ENCODE measurements around the gene ZNF543.
"Not testable (repeated sequence)": the region's sequence is repeated elsewhere in the genome, so short reads cannot be mapped to it uniquely, and the experiment has no call there.

ZNF543 gene

DNA sequence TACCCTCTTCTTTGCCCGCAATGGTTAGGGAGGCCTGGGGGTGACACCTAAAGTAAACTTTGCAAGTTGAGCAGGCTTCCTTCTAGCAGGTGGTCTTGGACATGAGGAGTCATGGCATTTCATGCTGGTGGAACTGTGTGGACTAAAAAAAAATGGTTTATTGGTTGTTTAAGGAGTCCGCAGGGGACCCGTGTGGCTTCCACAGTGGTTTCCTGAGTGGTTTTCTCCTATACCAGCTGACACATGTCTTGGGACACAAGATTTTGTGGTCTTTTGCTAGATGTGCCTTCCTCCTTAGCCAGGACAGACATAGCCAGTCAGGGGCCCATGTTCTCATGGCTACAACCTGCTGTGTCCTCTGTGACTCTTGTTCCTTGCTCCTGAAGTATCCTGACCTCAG lies 1.5 kb downstream of the ZNF543 start:
- DNase-seq, result no peak

- no peak for DNase-seq
These were observed 4.7 kb downstream of the ZNF543 start for GRCh38 chr19:57324992-57325391.

DNA sequence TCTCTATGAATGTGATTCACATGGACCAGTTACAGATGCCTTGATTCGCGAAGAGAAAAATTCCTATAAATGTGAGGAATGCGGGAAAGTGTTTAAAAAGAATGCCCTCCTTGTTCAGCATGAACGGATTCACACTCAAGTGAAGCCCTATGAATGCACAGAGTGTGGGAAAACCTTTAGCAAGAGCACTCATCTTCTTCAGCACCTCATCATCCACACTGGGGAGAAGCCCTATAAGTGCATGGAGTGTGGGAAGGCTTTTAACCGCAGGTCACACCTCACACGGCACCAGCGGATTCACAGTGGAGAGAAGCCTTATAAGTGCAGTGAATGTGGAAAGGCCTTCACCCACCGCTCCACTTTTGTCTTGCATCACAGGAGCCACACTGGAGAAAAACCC lies 7.7 kb downstream of the ZNF543 start:
- DNase-seq, result no peak

DNA sequence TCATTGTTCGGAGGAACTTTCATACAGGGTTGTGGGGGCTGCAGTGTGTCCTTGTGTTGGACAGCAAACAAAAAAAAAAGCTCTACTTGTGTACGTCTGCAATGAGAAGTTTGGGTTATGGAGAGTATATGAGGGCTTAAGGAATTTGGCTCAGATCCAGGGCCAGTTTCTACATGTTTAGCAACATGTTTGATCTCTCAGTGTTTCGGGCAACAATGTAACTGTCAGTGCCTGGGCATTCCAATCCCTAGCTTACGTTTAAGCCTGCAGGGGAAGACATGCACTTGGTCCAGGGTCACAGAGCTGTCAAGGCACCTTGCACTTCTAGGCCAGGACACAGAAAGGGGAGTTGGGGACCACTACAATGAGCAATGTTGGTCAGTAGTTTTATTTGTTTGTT lies 13.9 kb downstream of the ZNF543 start:
- DNase-seq, result no peak

GRCh38 chr19:57338877-57339276 lies 18.6 kb downstream of the ZNF543 start:
- peak; percentile 49 for DNase-seq

DNA sequence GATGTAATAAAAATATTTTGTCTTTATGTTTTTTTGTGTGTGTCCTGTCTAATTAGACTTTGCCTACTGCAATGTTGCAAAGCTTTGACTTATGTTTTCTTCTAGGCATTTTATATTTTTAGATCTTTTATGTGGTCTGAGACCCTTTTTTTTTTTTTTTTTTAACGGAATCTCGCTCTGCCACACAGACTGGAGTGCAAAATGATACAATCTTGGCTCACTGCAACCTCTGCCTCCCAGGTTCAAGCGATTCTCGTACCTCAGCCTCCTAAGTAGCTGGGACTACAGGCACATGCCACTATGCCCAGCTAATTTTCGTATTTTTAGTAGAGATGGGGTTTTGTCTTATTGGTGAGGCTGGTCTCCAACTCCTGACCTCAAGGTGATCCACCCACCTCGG lies 22.3 kb downstream of the ZNF543 start:
- DNase-seq, result no peak

DNA sequence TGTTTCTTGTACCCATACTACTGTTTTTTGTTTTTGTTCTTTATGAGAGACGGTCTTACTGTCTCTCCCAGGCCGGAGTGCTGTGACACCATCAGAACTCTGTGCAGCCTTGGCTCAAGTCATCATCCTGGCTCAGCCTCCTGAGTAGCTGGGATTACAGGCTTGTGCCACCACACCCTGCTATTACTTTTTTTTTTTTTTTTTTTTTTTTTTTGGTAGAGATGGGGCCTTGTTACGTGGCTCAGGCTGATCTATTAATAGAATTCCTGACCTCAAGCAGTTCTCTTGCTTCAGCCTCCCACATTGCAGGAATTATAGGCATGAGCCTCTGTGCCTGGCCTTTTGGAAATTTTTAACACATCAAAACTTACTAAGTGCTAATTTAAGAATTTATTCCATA lies 27.9 kb downstream of the ZNF543 start:
- peak; percentile 26 for DNase-seq

DNA sequence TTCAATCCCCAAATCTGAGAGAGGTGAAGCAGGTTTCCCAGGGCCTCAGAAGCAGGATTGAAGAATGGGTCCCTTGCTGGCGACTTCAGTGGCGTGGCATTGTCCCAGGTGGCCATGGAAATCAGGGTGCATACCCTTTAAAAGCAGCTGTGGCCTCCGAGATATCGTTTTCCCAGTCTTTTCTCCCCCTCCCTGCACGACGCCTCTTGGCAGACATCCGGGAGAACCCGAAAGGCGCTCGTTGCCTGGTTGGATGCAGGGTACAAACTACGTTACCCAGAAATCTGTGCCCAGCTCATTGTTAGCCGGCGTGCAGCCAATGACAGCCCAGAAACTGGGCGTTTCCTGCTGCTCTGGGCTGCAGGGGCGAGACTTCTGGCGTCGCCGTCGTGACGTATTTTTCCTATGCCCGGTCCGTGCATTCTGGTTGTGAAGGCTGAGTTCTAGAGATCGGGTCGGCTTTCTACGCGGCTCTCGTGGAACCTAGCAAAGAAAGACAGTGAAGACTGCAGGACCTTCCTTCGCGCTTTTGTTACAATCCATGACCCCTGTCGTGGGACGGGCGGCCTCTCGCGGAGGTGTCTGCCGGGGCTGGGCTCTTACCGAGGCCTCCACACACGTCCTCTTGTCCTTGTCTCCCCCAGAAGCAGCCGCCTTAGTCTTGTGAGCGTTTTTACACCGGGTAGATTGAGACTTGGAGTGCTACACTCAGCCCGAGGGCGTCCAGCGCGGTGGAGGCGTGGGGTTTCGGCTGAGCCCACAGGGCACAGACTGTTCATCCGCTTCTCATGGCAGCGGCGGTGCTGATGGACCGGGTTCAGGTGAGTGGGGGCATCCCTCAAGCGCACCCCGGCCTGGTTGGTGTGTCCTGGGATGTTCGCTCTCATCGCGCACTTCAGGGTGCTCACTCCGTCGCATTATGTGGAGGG lies 30.9 kb downstream of the ZNF543 start, which contains the start of gene ZNF304:
Gene ZNF304, plus strand, starts transcription at position 395 of the 929 bp plus-strand sequence. Its CDS starts 394 bp downstream, at position 789.
- peak; percentile 98 for DNase-seq

- DNase-seq, result peak; percentile 22
These were observed 31.6 kb downstream of the ZNF543 start for GRCh38 chr19:57351867-57352266.

- no peak for DNase-seq
These were observed 35.6 kb downstream of the ZNF543 start for GRCh38 chr19:57355916-57356315.

DNA sequence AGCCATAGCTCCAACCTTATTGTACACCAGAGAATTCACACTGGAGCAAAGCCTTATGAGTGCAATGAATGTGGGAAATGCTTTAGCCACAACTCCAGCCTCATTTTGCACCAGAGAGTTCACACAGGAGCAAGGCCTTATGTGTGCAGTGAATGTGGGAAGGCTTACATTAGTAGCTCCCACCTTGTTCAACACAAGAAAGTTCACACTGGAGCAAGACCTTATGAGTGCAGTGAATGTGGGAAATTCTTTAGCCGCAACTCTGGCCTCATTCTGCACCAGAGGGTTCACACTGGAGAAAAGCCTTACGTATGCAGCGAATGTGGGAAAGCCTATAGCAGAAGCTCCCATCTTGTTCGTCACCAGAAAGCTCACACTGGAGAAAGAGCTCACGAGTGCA lies 37.1 kb downstream of the ZNF543 start:
- DNase-seq, result no peak

DNA sequence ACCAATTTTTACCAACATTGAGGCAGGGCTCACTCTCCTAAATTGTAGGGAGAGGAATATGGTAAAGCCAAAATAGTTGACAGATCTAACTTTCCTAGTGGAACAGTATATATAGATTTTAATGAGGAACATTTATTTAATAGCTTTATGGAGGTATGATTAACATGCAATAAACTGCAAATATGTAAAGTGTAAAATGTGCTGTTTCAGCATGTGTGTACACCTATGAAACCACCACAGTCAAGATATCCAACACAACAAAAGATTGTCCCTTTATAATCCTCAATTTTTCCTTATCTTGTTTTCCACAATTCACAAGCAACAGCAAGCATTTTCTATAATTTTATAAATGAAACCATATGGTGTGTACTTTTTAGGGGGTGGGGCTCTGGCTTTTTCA lies 39.0 kb downstream of the ZNF543 start:
- no peak for DNase-seq

DNA sequence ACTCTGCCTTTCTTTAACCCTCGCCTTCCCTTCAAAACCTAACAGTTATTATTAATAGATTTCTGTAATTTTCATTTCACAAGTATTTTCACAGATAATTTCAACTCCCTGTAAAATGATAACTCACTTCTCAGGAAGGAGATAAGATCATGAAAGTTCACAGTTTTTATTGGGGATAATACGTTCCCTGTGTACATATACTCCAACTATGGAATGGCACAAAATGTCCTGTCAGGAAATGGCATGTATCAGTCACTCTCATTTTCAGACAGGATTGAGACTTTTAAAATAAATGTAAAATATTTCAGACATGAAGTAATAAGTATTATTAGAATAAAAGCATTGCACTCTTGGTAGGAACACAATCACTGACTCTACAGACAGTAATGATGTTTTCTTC lies 42.1 kb downstream of the ZNF543 start:
- no peak for DNase-seq

DNA sequence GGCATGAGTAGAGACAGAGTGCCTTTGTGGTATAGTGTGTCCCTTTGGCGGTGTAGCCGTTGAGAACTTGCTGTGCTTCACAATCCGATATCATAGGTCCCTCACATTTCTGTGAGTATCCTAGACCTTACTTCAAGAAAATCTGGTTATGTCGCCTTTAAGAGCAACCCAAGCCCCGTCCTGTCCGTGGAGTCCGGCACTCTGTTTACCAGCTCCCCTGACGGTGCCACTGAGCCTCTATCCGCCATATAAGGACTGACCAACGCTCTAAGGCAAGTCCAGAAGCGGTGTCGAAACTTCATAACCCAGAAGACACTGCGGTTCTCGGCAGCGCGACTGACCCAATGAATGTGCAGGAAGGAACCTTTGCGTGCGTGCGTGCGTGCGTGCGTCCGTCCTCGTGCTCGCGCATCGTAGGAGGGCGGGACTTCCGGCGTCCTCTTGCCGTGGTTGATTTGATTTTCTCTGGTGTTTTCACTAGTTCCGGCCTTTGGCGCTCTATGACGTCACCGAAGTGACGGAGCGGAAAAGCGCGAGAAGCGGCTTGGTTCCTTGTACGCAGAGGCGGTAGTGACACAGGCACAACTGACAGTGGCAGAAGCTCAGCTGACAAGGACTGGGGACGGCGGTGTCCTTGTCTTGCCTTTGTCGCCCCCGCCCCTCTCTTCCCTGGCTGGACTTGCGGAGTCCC lies 42.9 kb downstream of the ZNF543 start, which contains the start of the genes TRAPPC2B and ZNF547:
Gene TRAPPC2B, plus strand, starts transcription at position 555 of the 691 bp plus-strand sequence. CDS start 1,283 bp downstream, outside the sequence.
Gene ZNF547, plus strand, starts transcription at position 555 of the 691 bp plus-strand sequence. CDS start 5,005 bp downstream, outside the sequence.
- DNase-seq, result peak; percentile 100

GRCh38 chr19:57363688-57364181 lies 43.5 kb downstream of the ZNF543 start:
- DNase-seq, result no peak

DNA sequence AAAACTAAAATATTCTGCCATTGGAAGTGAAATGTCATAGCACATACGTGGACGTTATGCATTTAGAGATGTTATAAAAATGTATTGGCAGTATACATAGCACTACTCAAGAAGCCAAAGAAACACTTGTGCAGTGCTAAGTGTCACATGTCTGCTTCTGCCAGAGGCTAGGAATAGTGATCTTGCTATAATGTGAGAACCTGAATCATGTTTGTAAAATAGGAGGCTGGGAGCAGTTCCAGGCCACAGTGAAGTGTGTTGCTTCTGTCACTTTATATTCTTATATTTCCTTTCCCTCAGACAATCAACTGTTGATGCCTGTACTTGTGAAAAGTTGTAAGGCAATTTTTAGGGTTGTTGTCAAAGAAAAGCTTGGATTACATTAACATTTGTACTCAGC lies 46.5 kb downstream of the ZNF543 start:
- no peak for DNase-seq

DNA sequence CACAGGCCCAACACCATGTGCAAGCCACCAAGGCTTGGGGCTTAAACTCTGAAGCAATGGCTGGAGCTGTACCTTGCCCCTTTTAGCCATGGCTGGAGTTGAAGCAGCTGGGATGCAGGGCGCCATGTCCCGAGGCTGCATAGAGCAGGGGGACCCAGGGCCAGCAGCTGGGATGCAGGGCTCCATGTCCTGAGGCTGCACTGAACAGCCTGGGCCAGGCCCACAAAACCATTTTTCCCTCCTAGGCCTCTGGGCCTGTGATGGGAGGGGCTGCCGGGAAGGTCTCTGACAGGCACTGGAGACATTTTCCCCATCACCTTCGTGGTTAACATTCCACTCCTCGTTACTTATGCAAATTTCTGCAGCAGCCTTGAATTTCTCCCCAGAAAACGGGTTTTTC lies 53.9 kb downstream of the ZNF543 start:
- DNase-seq, result no peak

GRCh38 chr19:57374647-57375046 lies 54.4 kb downstream of the ZNF543 start:
- DNase-seq, result not testable (repeated sequence)

GRCh38 chr19:57376151-57376550 lies 55.9 kb downstream of the ZNF543 start:
- DNase-seq, result no peak

GRCh38 chr19:57377498-57378146 lies 57.4 kb downstream of the ZNF543 start:
- no peak for DNase-seq

All from femur (tissue), 1 donor.